ENCODE data around the gene CERK.
"Not testable (repeated sequence)": the region's sequence is repeated elsewhere in the genome, so short reads cannot be mapped to it uniquely, and the experiment has no call there.

CERK gene

GRCh38 chr22:46659059-46659790 lies 78.8 kb downstream of the CERK start:
- DNase-seq, result no peak

- no peak for DNase-seq
These were observed 79.8 kb downstream of the CERK start for GRCh38 chr22:46657996-46658947.

- DNase-seq, result no peak
These were observed 80.4 kb downstream of the CERK start for GRCh38 chr22:46657655-46657953.

- no peak for DNase-seq
These were observed 81.0 kb downstream of the CERK start for GRCh38 chr22:46656856-46657654.

- no peak for DNase-seq
These were observed 82.0 kb downstream of the CERK start for GRCh38 chr22:46655861-46656608.

GRCh38 chr22:46654927-46655595 lies 83.0 kb downstream of the CERK start:
- DNase-seq, result no peak

GRCh38 chr22:46654426-46654825 lies 83.6 kb downstream of the CERK start:
- DNase-seq, result no peak

GRCh38 chr22:46653596-46653995 lies 84.5 kb downstream of the CERK start:
- no peak for DNase-seq

GRCh38 chr22:46652847-46653331 lies 85.2 kb downstream of the CERK start:
- DNase-seq, result no peak

GRCh38 chr22:46652081-46652846 lies 85.8 kb downstream of the CERK start:
- DNase-seq, result no peak

- DNase-seq, result no peak
These were observed 86.7 kb downstream of the CERK start for GRCh38 chr22:46651316-46651715.

- DNase-seq, result no peak
These were observed 87.8 kb downstream of the CERK start for GRCh38 chr22:46650078-46650810.

- DNase-seq, result no peak
These were observed 88.6 kb downstream of the CERK start for GRCh38 chr22:46649141-46650077.

GRCh38 chr22:46648225-46648820 lies 89.7 kb downstream of the CERK start:
- DNase-seq, result not testable (repeated sequence)

- no peak for DNase-seq
These were observed 91.4 kb downstream of the CERK start for GRCh38 chr22:46646531-46647215.

GRCh38 chr22:46642840-46643480 lies 95.1 kb downstream of the CERK start:
- DNase-seq, result not testable (repeated sequence)

- DNase-seq, result no peak
These were observed 96.2 kb downstream of the CERK start for GRCh38 chr22:46641811-46642266.
